Loucy (cell line): ENCODE results near the gene RPS6KA2.

Source experiments
- H2AFZ ChIP-seq: fragments of 200-600 bp; sonication (generic); 2 replicates; pipeline ENCODE4 v1.6.0; 2016; ENCODE audit warnings: antibody characterized with exemption, mild to moderate bottlenecking, low read length, moderate library complexity
- H3F3A ChIP-seq: fragments of 200-600 bp; 2 replicates; pipeline ENCODE4 v1.6.0; 2016; ENCODE audit warnings: antibody characterized with exemption, low read depth, mild to moderate bottlenecking
- H3K27me3 ChIP-seq: fragments of 200-600 bp; sonication (generic); 2 replicates; pipeline ENCODE4 v1.6.1; 2014; ENCODE audit warnings: low read length, mild to moderate bottlenecking; ENCODE audit not compliant: insufficient read depth, poor library complexity, severe bottlenecking
- H3K36me3 ChIP-seq: fragments of 200-600 bp; sonication (generic); 2 replicates; pipeline ENCODE4 v1.6.1; 2016; ENCODE audit warnings: low read length; ENCODE audit not compliant: insufficient read depth
- H3K4me1 ChIP-seq: fragments of 200-600 bp; sonication (generic); 2 replicates; pipeline ENCODE4 v1.5.1; 2014; ENCODE audit warnings: low read length, mild to moderate bottlenecking; ENCODE audit not compliant: insufficient read depth, poor library complexity, severe bottlenecking
- H3K4me2 ChIP-seq: fragments of 200-600 bp; sonication (generic); 2 replicates; pipeline ENCODE4 v1.6.0; 2014; ENCODE audit warnings: antibody characterized with exemption, low read length, low read depth, mild to moderate bottlenecking; ENCODE audit not compliant: poor library complexity, severe bottlenecking
- H3K4me3 ChIP-seq: fragments of 200-600 bp; sonication (generic); 2 replicates; pipeline ENCODE4 v1.5.1; 2014; ENCODE audit warnings: low read length, mild to moderate bottlenecking, mixed read lengths; ENCODE audit not compliant: poor library complexity, severe bottlenecking
- H3K79me2 ChIP-seq: fragments of 200-600 bp; sonication (generic); 2 replicates; pipeline ENCODE4 v1.6.1; 2014; ENCODE audit warnings: low read length; ENCODE audit not compliant: insufficient read depth
- H3K9ac ChIP-seq: fragments of 200-600 bp; sonication (generic); 2 replicates; pipeline ENCODE4 v1.6.0; 2014; ENCODE audit warnings: mild to moderate bottlenecking, low read depth, low read length, moderate library complexity; ENCODE audit not compliant: poor library complexity, severe bottlenecking
- H3K9me2 ChIP-seq: fragments of 200-600 bp; sonication (generic); replicated peaks from 2 replicates; pipeline ENCODE4 v1.6.1; 2016; ENCODE audit warnings: low read depth, low read length, mixed read lengths
- H3K9me3 ChIP-seq: fragments of 200-600 bp; sonication (generic); 2 replicates; pipeline ENCODE4 v1.6.1; 2014; ENCODE audit warnings: mild to moderate bottlenecking, antibody characterized with exemption, low read length, low read depth; ENCODE audit not compliant: insufficient read depth
- H4K20me1 ChIP-seq: fragments of 200-600 bp; sonication (generic); 2 replicates; pipeline ENCODE4 v1.6.0; 2014; ENCODE audit warnings: antibody characterized with exemption, low read length, mild to moderate bottlenecking; ENCODE audit not compliant: insufficient read depth, poor library complexity, severe bottlenecking
- CTCF ChIP-seq: fragments of 200-600 bp; sonication (generic); conservative IDR thresholded peaks from 2 replicates; pipeline ENCODE4 v1.5.1; 2014; ENCODE audit warnings: mild to moderate bottlenecking, antibody characterized with exemption, low read length
- EZH2phosphoT487 ChIP-seq: fragments of 200-600 bp; IDR thresholded peaks from 2 replicates; pipeline ENCODE4 v1.6.1; 2018; ENCODE audit warnings: antibody characterized with exemption, mild to moderate bottlenecking, moderate library complexity, borderline replicate concordance

The RPS6KA2 gene

DNA sequence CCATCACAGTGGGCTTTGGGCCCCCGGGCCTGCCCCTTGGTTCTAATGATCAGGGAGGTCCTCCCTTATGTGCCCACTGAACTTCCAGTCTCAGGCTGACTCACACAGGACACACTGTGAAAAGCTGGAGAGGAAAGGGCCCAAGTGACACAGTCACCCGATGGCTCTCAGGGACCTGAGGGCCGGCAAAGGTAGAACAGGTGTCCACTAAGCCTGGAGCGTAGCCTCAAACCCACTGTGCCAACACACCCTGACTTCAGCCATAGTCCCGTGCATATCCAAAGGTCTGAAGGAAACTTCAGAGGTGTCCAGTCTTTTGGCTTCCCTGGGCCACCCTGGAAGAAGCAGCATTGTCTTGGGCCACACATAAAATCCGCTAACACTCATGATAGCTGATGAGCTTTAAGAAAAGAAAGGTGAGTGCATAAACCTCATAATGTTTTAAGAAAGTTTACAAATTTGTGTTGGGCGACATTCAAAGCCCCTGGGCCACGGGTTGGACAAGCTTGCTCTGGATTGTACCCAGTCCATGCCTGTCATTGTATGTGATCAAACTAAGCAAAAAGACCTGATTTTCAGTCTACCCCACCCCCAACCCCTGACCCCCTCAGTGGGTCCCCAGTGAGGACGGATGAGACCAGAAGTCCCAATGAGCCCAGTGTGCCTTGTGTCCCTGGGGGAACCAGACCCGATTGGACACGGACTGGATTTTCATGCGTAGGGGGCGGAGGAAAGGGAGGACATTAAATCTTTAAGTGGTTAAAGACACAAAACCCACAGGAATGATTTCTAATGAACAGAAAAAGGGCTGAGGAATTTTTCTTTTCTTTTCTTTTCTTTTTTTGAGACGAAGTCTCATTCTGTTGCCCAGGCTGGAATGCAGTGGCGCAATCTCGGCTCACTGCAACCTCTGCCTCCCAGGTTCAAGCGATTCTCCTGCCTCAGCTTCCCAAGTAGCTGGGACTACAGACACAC lies 46.7 kb downstream of the RPS6KA2 start:
- Histone ChIP-seq H3K4me2 (no peak overlapping the region), H3K79me2 (no peaks in the 10 kb centered on the region), H3K4me3 (no peak overlapping the region), H3K9me2 (no peaks in the 10 kb centered on the region), H3F3A (no peaks in the 10 kb centered on the region), H2AFZ (no peak overlapping the region), H3K36me3 (no peaks in the 10 kb centered on the region), H4K20me1 (no peaks in the 10 kb centered on the region), H3K4me1 (peaks cover 17% of the 10 kb centered on the region), H3K9me3 (peaks cover 4% of the 10 kb centered on the region; the same call in 1 of the 2 replicates), H3K9ac (no peak overlapping the region), H3K27me3 (no peaks in the 10 kb centered on the region)
- TF ChIP-seq CTCF (no peak), EZH2phosphoT487 (no peak)

DNA sequence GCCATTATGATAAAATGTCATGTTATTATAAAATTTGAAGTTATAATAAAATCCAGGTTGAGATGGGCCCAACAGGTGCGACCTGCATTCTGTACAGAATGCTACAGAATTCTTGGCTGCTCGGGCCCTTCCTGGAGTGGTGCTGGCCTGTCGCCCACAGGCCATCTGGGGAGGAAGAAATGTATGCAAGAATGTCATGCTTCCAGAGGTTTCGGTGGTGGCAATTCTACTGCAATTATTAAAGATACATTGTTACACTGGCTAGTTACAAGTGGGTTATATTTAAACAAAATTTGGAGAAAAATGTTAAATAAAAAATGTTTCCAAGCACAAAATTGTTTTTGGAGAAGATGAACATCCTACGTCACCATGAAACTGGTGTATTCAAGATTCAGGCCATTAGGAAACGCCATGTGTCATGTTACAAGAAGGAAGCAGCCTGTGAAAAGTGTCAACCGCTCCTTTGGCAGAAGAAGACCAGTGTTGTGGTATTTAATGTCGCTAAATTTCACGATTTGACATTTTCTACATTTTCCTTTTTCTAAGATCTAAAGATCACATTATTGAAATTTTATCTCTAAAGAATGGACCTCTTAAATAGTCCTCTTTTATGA lies 47.7 kb downstream of the RPS6KA2 start:
- no peaks in the 10 kb centered on the region for H4K20me1 ChIP-seq
- peaks cover 5% of the 10 kb centered on the region; the same call in 1 of the 2 replicates for H3K9me3 ChIP-seq
- no peak overlapping the region for H3K4me2 ChIP-seq
- no peak for TF ChIP-seq EZH2phosphoT487
- no peak for TF ChIP-seq CTCF
- no peak overlapping the region for H3K9ac ChIP-seq
- H2AFZ ChIP-seq: no peak overlapping the region
- peaks cover 16% of the 10 kb centered on the region for H3K4me1 ChIP-seq
- H3K9me2 ChIP-seq: no peaks in the 10 kb centered on the region
- H3K27me3 ChIP-seq: no peaks in the 10 kb centered on the region
- no peak overlapping the region for H3K4me3 ChIP-seq
- no peaks in the 10 kb centered on the region for H3K79me2 ChIP-seq
- no peaks in the 10 kb centered on the region for H3F3A ChIP-seq
- H3K36me3 ChIP-seq: no peaks in the 10 kb centered on the region

DNA sequence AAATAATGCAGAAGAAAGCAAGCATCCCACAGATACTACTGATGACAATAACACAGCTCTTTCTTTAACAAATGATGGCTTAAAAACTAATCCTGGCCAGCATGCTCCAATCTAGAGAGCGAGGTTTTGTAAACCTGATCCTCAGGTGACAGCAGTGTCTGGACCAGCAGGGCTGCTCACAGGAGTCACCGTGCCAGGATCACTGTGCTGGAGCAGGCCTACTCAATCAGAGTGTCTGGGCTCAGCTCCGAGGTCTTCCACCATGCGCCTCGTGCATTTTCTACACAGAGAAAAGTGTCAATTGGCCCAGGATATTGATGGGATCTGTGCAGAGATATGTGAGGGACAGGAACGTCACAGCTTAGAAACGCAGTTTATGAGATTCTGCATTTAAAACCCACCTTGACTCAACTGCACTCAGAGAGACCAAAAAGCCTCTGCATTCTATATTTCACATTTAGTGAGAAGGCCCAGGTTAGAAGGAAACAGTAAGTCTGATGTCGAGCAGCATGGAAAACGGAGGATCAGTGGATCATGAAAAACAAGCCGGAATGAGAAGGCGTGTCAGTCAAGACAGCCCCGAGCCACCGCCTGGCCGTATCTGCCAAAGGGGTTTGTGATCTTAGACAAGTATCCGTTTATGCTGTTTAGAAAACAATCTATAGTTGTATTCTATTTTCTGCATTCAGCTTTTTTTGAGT lies 48.4 kb downstream of the RPS6KA2 start:
- TF ChIP-seq EZH2phosphoT487: no peak
- TF ChIP-seq CTCF: no peak
- Histone ChIP-seq H4K20me1 (no peaks in the 10 kb centered on the region), H3K4me1 (peaks cover 10% of the 10 kb centered on the region), H3K79me2 (no peaks in the 10 kb centered on the region), H2AFZ (no peak overlapping the region), H3K9me3 (peaks cover 5% of the 10 kb centered on the region; the same call in 1 of the 2 replicates), H3K27me3 (no peaks in the 10 kb centered on the region), H3F3A (no peaks in the 10 kb centered on the region), H3K36me3 (no peaks in the 10 kb centered on the region), H3K4me3 (no peak overlapping the region), H3K9ac (no peak overlapping the region), H3K4me2 (no peak overlapping the region), H3K9me2 (no peaks in the 10 kb centered on the region)
